Neural crest cell (in vitro differentiated cells): ENCODE data around the gene ASTL. TPM values are rescaled to one million over a fixed set of nuclear protein-coding genes. Genes with fewer than 3 reads are reported as not detected.

ENCODE experiments used
- DNase-seq: peaks from one replicate; pipeline ENCODE4 v3.0.0; 2021; ENCODE audit warnings: low read depth, mixed read lengths, low spot score
- H3K27ac Mint-ChIP-seq: one replicate; pipeline ENCODE4 v1.8.0; 2021; ENCODE audit warnings: mild to moderate bottlenecking, mixed read lengths; ENCODE audit not compliant: unreplicated experiment
- H3K27me3 Mint-ChIP-seq: 2 replicates; pipeline ENCODE4 v1.8.0; 2021; ENCODE audit warnings: low read depth, mild to moderate bottlenecking, mixed read lengths
- H3K36me3 Mint-ChIP-seq: 2 replicates; pipeline ENCODE4 v1.8.0; 2021; ENCODE audit warnings: low read depth, mild to moderate bottlenecking, mixed read lengths
- H3K4me1 Mint-ChIP-seq: 2 replicates; pipeline ENCODE4 v1.8.0; 2021; ENCODE audit warnings: mixed read lengths
- H3K4me3 Mint-ChIP-seq: one replicate; pipeline ENCODE4 v1.8.0; 2021; ENCODE audit warnings: mild to moderate bottlenecking, mixed read lengths
- H3K9me3 Mint-ChIP-seq: 2 replicates; pipeline ENCODE4 v1.8.0; 2021; ENCODE audit warnings: mixed read lengths
- CTCF ChIP-seq: fragments of 200-600 bp; sonication (generic); conservative IDR thresholded peaks from 2 replicates; pipeline ENCODE4 v1.5.0; 2021; ENCODE audit warnings: antibody characterized with exemption, mild to moderate bottlenecking
- total RNA-seq: library from RNA; stranded (reverse); gene quantifications from 2 replicates; pipeline ENCODE4 v1.2.1, GENCODE V29; 2021

The ASTL gene
- total RNA-seq, 1 donor from 2014 or later, result not detected

GRCh38 chr2:96110621-96111256 lies 27.6 kb downstream of the ASTL start:
- Mint-ChIP-seq H3K4me3 (no peak overlapping the region), H3K36me3 (no peaks in the 10 kb centered on the region), H3K27me3 (peaks cover 6% of the 10 kb centered on the region), H3K27ac (no peak overlapping the region), H3K4me1 (peaks cover 19% of the 10 kb centered on the region), H3K9me3 (no peaks in the 10 kb centered on the region)
- no peak for DNase-seq
- TF ChIP-seq CTCF, result no peak

GRCh38 chr2:96109931-96110511 lies 28.3 kb downstream of the ASTL start:
- TF ChIP-seq CTCF, result no peak
- Mint-ChIP-seq H3K27ac (no peak overlapping the region), H3K9me3 (peaks cover under 1% of the 10 kb centered on the region), H3K27me3 (no peaks in the 10 kb centered on the region), H3K36me3 (no peaks in the 10 kb centered on the region), H3K4me1 (peaks cover 21% of the 10 kb centered on the region), H3K4me3 (no peak overlapping the region)
- no peak for DNase-seq

GRCh38 chr2:96109361-96109680 lies 29.0 kb downstream of the ASTL start:
- H3K27ac Mint-ChIP-seq, result peak overlapping the region; percentile 41

GRCh38 chr2:96108541-96109360 lies 29.6 kb downstream of the ASTL start:
- Mint-ChIP-seq H3K9me3 (peaks cover 4% of the 10 kb centered on the region), H3K27ac (peak overlapping the region; percentile 41), H3K36me3 (no peaks in the 10 kb centered on the region), H3K27me3 (no peaks in the 10 kb centered on the region), H3K4me3 (peak overlapping the region; percentile 27), H3K4me1 (peaks cover 24% of the 10 kb centered on the region)
- TF ChIP-seq CTCF, result no peak
- DNase-seq, result no peak

More at GRCh38 chr2:96109361-96109680, 29.0 kb downstream of the ASTL start:
- Mint-ChIP-seq H3K36me3 (no peaks in the 10 kb centered on the region), H3K4me1 (peaks cover 24% of the 10 kb centered on the region), H3K27me3 (no peaks in the 10 kb centered on the region), H3K9me3 (peaks cover 4% of the 10 kb centered on the region), H3K4me3 (no peak overlapping the region)
- DNase-seq, result no peak
- TF ChIP-seq CTCF, result no peak

- Mint-ChIP-seq H3K4me1 (peaks cover 24% of the 10 kb centered on the region), H3K9me3 (peaks cover 4% of the 10 kb centered on the region), H3K36me3 (no peaks in the 10 kb centered on the region), H3K27me3 (no peaks in the 10 kb centered on the region), H3K27ac (no peak overlapping the region), H3K4me3 (peak overlapping the region; percentile 38)
- TF ChIP-seq CTCF, result no peak
- DNase-seq, result no peak
Measured at GRCh38 chr2:96108151-96108540, 30.2 kb downstream of the ASTL start.
